Measurements from ENCODE around the gene ENTPD6.

GRCh38 chr20:25179439-25180089 is 15.9 kb upstream of the ENTPD6 start:
- TF ChIP-seq CTCF (IDR thresholded peaks at IDR 0.05): no peak
- no peak for TF ChIP-seq POLR2A (IDR thresholded peaks at IDR 0.05)

Measured in right lobe of liver (tissue), 4 donors.